Astrocyte of the cerebellum (primary cell): ENCODE measurements around the gene SLC25A27.

ENCODE experiments used
- DNase-seq: peaks from one replicate; pipeline ENCODE4 v3.0.0-alpha.2; 2011; ENCODE audit warnings: low read depth
- H3K4me3 ChIP-seq: 2 replicates; pipeline ENCODE4 v1.5.1; 2011; ENCODE audit warnings: mild to moderate bottlenecking, low read depth, low read length, moderate library complexity
- CTCF ChIP-seq: IDR thresholded peaks from 2 replicates; pipeline ENCODE4 v1.5.1; 2012; ENCODE audit warnings: low read length, low read depth, moderate library complexity, mild to moderate bottlenecking; ENCODE audit errors: missing control alignments
- in situ Hi-C: cut with HindIII; loops from 2 replicates; pipeline ENCODE4 v1.10.0; 2017; ENCODE audit warnings: low sequenced_read_pairs

Gene SLC25A27

GRCh38 chr6:46657642-46658041, 4.9 kb downstream of the SLC25A27 start:
- in situ Hi-C loops, result no loop called here
- no peak overlapping the region for H3K4me3 ChIP-seq
- no peak for DNase-seq
- no peak for TF ChIP-seq CTCF

- H3K4me3 ChIP-seq, result no peak overlapping the region
- TF ChIP-seq CTCF, result no peak
- DNase-seq, result no peak
- in situ Hi-C loops, result no loop called here
Measured at GRCh38 chr6:46661483-46661882, 8.7 kb downstream of the SLC25A27 start.

- no peak for DNase-seq
- TF ChIP-seq CTCF, result no peak
- H3K4me3 ChIP-seq, result no peak overlapping the region
- in situ Hi-C loops, result no loop called here
Measured at GRCh38 chr6:46667377-46667776, 14.6 kb downstream of the SLC25A27 start.

GRCh38 chr6:46674410-46674809, 21.6 kb downstream of the SLC25A27 start:
- no peak for TF ChIP-seq CTCF
- in situ Hi-C loops, result loop anchor here (5.0 kb wide), 1 partner anchor 33 kb away; no protein-coding TSS in a partner anchor
- H3K4me3 ChIP-seq, result no peak overlapping the region
- no peak for DNase-seq

- no peak overlapping the region for H3K4me3 ChIP-seq
- no peak for DNase-seq
- in situ Hi-C loops, result no loop called here
- no peak for TF ChIP-seq CTCF
Measured at GRCh38 chr6:46676604-46677313, 24.0 kb downstream of the SLC25A27 start.

GRCh38 chr6:46677314-46677654, 24.5 kb downstream of the SLC25A27 start:
- TF ChIP-seq CTCF, result peak; percentile 46
- H3K4me3 ChIP-seq, result no peak overlapping the region
- in situ Hi-C loops, result no loop called here
- DNase-seq, result no peak
